NCI-H1436 (cell line): ENCODE data around the gene SH3D19.

Experiments
- DNase-seq: peaks from one replicate; lab custom pipeline; 2025; lab: John Stamatoyannopoulos, UW

SH3D19 gene, protein sequence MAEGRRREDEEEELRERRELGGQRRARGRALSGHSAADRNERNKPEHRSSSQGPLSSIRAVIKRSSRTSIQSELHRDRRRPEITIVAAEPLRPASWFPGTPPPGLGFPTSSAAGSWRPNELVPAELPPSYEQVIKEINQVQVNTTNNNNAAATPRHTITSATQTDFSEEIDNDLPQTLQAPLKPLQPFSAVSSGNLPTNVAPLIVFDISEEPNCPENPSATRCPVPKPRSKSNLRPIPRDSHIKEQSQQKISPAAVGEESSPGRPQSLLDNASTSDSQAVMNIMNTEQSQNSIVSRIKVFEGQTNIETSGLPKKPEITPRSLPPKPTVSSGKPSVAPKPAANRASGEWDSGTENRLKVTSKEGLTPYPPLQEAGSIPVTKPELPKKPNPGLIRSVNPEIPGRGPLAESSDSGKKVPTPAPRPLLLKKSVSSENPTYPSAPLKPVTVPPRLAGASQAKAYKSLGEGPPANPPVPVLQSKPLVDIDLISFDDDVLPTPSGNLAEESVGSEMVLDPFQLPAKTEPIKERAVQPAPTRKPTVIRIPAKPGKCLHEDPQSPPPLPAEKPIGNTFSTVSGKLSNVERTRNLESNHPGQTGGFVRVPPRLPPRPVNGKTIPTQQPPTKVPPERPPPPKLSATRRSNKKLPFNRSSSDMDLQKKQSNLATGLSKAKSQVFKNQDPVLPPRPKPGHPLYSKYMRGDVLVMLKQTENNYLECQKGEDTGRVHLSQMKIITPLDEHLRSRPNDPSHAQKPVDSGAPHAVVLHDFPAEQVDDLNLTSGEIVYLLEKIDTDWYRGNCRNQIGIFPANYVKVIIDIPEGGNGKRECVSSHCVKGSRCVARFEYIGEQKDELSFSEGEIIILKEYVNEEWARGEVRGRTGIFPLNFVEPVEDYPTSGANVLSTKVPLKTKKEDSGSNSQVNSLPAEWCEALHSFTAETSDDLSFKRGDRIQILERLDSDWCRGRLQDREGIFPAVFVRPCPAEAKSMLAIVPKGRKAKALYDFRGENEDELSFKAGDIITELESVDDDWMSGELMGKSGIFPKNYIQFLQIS

DNA sequence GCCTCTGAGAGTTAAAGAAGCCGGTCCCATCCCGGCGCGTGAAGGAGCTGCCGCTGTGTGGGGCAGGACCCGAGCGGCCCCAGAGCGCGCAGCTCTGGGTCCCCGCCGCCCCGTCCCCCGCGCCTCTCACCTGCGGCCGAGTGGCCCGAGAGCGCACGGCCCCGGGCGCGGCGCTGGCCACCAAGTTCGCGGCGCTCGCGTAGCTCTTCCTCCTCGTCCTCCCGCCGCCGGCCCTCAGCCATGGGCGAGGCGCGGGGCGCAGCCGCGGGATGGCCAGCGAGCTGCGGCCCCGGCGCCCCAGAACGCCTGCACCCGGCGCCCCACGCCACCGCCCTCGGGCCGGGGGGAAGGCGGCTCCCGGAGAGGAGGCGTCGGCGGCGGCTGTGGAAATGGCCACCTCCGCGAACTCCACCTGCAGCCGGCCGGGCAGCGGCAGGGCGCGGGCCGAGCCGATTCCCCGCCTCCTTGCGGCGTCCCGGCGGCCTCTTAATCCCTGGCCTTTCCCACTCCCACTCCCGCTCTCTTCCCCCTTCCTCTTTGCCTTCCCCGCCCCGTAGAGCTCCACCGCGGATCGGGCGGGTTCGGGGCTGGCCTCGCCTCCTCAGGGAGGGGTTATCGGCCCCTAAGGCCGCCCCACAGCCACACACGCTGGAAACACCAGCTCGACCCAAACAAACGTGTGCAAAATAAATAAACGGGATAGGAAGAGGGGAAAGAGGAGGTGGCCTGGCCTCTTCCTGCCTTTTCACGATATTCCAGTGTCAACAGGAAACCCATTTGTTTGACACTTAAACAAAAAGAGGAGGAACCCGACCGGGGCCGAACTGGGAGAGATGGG is at the start of gene SH3D19:
SH3D19 (minus strand) TSS at position 495 of the 838 bp plus-strand sequence; CDS start at position 242, 253 bp downstream.
- no peak for DNase-seq

DNA sequence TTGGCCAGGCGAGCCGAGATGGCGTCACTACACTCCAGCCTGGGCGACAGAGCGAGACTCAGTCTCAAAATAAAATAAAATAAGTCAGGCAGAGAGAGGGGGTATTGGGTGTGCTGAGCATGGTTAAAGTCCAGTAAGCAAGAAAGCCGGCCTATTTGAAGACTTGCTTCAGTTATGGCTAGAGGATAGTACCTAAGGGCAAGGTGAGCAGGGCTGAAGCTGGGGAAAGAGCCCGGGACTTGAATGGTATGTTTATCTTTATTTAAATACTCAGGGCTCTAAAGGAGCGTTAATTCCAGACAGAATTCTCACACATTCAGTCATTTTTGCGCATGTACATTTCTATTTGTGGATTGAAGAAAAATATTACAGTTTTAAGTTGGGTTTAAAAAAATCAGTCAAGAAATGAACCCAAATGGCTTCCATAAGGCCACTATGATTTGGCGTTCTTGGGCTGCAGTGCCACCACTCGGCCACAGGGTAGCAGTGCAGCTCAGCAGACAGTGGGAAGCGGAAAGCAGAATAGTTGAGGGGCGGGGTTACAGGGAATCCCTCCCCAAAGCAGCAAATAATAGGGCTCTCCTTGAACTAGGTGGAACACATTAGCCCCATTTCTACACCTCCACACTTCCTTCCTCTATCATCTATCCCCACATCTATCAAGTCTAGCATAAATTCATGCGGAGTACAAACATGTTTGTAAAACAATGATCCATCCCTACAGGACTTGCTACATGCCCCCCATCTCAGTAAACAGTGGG is 37.2 kb upstream of the SH3D19 start:
- peak; percentile 86 for DNase-seq

- no peak for DNase-seq
Measured at GRCh38 chr4:151361966-151362365, 36.6 kb upstream of the SH3D19 start.

DNA sequence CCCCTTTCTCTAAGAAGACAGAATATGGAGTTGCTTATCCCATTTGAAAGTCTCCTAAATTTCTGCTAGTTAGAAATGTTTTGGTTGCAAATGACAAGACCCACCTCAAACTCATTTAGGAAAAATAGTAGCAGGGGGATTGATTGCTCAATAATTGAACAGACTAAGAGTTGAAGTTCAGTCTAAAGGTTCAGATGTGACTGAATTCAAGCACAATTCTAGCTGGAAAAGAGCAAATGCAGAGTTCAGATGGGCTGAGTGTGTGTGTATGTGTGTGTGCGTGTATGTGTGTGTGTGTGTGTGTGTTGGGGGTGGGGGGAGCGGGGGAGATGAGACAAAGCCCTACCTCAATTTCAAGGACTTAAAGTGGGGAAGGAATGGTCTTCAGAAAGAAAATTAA is 35.7 kb upstream of the SH3D19 start:
- DNase-seq, result no peak

GRCh38 chr4:151359576-151359975 is 34.2 kb upstream of the SH3D19 start:
- DNase-seq, result no peak

- DNase-seq, result no peak
Measured at GRCh38 chr4:151358266-151358665, 32.9 kb upstream of the SH3D19 start.

DNA sequence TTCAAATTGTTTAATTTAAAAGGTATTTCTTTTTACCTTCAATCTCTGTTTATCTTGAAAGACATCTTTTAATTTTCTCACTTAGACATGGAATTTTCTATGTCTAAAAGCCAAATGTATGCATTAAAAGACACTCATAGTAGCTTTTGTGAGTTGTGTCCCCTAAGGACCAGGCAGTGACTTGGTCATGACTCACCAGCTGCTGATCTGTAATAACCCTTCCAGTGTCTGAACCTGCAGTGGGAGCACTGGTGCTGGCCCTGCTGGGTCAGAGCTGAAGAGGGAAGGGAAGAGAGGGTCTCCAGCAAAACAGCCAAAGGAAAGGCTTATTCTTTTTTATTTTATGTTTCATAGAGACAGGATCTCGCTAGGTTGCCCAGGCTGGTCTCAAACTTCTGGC is 31.1 kb upstream of the SH3D19 start:
- DNase-seq, result no peak

GRCh38 chr4:151355155-151355554 is 29.8 kb upstream of the SH3D19 start:
- no peak for DNase-seq

DNA sequence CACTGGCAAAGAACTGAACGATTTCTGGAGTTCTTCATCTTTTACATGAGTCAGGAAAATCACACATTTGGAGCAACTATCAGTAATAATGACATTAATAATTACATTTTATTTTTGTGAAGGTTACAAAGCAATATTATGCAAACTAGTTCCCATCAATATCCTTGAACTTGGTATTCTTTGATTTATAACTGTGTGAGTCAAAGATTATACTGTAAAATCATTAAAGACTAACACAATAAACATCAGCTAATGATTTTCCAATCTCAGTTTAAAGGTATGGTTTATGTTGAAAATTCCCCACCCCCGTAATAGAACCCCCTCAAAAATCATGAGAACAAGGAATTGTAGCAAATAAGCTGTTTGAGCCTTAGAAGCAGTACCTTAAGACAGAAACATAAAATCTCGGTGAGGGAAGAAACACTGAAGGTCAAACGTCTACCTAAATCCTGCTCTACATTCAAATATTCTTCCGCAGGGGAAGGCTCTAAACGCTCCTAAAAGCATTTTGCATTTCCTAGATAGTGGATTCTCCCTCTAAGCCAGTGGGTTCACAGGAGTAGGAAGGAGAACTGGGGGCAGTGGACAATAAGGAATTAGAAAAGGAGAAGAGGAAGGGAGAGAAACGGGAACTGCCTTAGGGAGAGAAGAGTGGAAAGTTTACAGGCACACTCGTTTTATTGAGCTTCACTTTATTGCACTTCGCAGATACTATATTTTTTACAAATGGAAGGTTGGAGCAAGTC is 22.3 kb upstream of the SH3D19 start:
- DNase-seq, result no peak

DNA sequence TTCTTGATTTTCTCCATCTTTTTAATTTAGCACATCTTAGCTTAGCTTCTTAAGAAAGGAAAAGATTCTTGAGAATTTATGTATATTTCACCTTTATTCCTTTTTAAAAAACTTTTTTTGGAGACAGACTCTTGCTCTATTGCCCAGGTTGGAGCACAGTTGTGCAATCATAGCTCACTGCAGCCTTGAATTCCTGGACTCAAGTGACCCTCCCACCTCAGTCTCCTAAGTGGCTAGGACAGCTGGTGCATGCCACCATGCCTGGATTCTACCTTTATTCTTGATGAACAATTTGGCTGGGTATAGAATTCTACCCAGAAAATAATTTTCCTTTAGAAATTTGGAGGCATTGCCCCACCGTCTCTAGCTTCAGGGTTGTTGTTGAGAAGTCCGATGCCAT is 19.5 kb upstream of the SH3D19 start:
- DNase-seq, result no peak

DNA sequence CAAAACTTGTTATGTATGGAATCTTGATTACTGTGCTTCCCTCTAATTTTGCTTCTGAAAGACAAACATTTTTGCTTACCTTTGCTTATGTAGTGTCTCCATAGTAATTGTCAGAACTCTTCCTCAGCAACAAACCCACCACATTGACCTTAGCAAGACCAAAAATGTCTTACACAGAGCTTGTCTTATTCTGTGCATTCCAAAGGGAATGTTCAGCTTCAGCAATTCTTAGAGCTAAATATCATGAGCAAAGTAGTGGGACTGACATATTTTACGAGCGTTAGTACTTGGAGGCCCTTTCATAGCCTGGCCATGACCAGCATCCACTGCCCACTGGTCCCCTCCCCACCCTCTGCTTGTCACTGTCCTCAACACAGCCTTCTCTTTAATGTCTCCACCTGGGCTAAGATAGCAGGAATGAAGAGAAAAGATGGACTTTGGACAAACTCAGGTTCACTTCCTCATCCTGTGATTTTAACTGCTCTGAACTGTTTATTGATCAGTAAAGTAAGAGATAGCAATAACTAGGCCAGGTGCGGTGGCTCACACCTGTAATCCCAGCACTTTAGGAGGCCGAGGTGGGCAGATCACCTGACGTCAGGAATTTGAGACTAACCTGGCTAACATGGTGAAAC is 15.5 kb upstream of the SH3D19 start:
- no peak for DNase-seq

DNA sequence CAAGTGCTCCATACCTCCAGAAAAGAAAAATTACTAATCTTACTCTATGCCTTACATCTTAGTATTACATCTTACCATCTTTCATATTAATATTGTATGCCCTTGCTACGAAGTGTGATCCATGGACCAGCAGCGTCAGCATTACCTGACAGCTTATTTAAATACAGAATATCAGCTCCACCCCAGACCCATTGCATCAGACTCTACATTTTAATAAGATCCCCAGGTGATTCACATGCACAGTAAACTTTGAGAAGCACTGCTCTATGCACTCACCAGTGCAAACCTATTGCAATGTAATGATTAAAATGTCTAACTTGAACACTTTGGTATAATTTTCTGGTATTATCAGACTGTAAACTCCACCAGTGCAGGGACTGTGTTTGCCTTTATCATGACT is 14.1 kb upstream of the SH3D19 start:
- no peak for DNase-seq

DNA sequence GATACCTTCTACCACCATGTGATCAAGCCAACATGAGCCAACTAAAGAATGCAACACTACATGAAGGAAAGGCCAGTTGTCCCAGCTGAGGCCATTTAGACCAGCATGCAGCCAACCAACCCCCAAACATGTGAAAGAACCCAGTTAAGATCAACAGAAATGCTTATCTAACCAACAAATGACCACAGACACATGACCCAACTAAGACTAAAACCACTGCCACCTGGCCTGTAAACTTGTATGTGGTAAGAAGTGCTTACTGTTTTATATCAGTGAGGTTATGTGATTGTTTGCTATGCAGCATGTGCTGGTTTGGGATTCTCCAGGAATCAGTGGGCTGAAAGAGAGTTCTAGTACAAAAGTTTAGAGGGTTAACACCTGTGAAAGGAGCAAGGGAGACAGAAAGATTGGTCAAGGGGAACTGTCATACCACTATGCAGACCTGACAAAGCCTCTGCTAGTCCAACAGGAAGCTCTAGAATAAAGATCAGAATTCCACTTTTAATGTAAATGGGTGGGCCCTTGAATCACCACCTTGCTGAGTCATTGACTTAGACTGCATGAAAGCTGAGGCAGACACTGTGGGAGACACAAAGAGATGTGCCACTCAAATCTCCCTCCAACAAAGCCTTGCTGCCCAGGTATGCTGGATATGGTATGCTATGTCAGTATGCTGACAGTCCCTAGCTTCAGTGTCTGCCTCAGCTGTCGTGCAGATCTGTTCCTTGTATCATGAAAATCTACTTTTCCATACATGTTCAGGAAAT is 6.1 kb upstream of the SH3D19 start:
- no peak for DNase-seq

DNA sequence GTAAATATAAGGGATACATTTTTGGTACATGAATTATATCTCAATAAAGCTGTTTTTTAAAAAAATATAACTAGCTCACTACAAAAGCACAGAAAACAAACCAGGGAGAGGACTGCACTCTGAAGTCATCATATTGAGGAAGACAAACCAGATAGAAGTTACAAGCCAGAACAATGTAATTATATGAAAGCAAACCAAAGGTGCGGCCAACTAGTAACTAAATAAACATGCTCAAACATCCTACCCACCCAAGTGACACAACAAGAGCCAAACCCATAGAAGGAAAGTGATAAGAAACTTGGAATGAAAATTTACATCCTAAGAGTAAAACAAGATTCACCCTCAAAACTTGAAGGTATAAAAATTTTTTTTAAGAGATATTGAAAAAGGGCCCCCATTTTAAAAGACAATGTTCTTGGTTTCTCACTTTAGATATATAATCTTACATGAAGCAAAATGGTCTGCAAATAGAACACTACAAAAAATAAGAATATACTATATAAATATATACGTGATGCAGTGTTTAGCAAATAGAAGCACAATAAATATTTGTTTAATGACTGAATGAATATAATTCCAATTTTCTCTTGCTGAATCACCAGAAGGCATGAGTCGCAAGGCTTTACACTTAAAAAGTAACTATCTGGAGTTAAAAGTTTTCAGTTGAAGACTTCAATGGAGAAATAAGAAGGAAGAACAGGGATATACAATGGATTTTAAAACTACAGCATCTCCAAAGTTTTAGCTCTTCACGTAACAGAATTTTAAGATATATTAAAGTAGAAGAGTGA is 4.0 kb upstream of the SH3D19 start:
- DNase-seq, result no peak

- no peak for DNase-seq
Measured at GRCh38 chr4:151325949-151326246, 493 bp upstream of the SH3D19 start.

GRCh38 chr4:151324752-151325110 is 674 bp downstream of the SH3D19 start:
- no peak for DNase-seq

DNA sequence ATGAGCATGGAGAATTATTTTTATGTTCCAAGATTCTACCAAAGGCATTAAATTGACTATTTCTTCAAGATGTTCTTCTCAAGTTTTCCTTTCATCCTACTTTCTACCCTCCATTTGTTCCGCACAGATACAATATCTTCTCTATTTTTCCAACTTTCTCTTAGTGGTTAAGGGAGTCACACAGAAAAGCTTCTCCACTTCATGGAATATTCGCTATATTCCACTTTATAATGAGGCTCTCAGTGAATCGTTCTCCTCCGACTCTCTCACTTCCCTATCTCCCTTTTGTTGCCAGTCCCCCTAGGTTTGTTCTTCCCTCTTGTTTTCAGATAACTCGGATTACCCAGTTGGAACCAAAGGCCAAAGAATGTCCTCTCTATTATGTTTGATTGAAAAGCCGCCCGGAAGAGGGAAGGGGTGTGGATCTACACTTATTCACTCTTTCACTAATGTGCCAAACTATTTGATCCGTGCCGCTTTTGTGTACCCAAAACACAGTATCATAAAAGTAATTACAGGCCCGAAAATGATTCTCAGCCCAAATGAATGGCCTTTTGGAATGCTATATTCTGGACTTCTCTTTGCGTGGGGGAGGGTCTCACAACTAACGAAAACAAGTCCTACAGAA is 1.2 kb downstream of the SH3D19 start:
- DNase-seq, result no peak

GRCh38 chr4:151323667-151324066 is 1.7 kb downstream of the SH3D19 start:
- no peak for DNase-seq
